Upper lobe of left lung (tissue), 4 donors: Measurements from ENCODE around the gene CHST11.

Experiments
- EP300 ChIP-seq, 4 donors: sonication (generic); formaldehyde crosslinking; IDR thresholded peaks; one replicate each; pipeline ENCODE4 v1.5.1; 2017; ENCODE audit warnings: antibody characterized with exemption in 4 of 4, control low read depth in 2 of 4
- POLR2A ChIP-seq, 4 donors: fragments of 450-650 bp; IDR thresholded peaks; one replicate each; pipeline ENCODE4 v1.5.1; 2016 to 2017; ENCODE audit warnings: antibody characterized with exemption in 4 of 4, mild to moderate bottlenecking in 2 of 4
- POLR2AphosphoS5 ChIP-seq, 2 donors: sonication (generic); formaldehyde crosslinking; IDR thresholded peaks; one replicate each; pipeline ENCODE4 v1.5.1; 2017; ENCODE audit warnings: antibody characterized with exemption in 2 of 2
- TF ChIP-seq, protein P1 (sequence below), 6 experiments: fragments of 450-650 bp in 4 of 6; fragments of 200-600 bp in 2 of 6; sonication (generic) in 2 of 6; IDR thresholded peaks; one replicate each; pipeline ENCODE4 v1.5.1; 2016 to 2019; ENCODE audit warnings: antibody characterized with exemption in 6 of 6

DNA sequence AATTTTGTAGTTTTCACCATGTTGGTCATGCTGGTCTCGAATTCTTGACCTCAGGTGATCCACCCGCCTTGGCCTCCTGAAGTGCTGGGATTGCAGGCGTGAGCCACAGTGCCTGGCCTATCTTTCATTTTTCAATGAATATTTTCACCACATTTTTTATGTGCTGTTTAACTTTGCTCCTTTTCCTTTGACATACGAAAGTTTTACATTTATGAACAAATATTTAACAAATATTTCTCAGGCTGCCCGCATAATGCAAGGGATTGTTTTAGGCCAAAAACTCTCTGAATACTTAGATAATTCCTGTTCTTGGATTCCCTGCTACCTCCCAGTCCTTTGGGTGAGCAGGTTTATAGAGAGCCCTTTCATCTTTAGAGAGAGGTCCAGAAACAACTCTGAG is 8.7 kb upstream of the CHST11 start:
- no peak for TF ChIP-seq POLR2AphosphoS5 (IDR thresholded peaks at IDR 0.05)
- TF ChIP-seq, protein P1, sequence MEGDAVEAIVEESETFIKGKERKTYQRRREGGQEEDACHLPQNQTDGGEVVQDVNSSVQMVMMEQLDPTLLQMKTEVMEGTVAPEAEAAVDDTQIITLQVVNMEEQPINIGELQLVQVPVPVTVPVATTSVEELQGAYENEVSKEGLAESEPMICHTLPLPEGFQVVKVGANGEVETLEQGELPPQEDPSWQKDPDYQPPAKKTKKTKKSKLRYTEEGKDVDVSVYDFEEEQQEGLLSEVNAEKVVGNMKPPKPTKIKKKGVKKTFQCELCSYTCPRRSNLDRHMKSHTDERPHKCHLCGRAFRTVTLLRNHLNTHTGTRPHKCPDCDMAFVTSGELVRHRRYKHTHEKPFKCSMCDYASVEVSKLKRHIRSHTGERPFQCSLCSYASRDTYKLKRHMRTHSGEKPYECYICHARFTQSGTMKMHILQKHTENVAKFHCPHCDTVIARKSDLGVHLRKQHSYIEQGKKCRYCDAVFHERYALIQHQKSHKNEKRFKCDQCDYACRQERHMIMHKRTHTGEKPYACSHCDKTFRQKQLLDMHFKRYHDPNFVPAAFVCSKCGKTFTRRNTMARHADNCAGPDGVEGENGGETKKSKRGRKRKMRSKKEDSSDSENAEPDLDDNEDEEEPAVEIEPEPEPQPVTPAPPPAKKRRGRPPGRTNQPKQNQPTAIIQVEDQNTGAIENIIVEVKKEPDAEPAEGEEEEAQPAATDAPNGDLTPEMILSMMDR (IDR thresholded peaks at IDR 0.05) = no peak
- TF ChIP-seq POLR2A (IDR thresholded peaks at IDR 0.05) = no peak
- no peak for TF ChIP-seq EP300 (IDR thresholded peaks at IDR 0.05)
